IMR-90 (cell line): ENCODE data around the gene SYCP3.

Experiments used
- BHLHE40 ChIP-seq: fragments of 150-350 bp; IDR thresholded peaks from 2 replicates; pipeline ENCODE4 v1.6.1; 2016; ENCODE audit warnings: mild to moderate bottlenecking, low read depth, low read length
- CEBPB ChIP-seq: IDR thresholded peaks from 2 replicates; pipeline ENCODE4 v1.6.1; 2012; ENCODE audit warnings: low read depth, low read length, improper control_type of control experiment
- ELK1 ChIP-seq: fragments of 150-350 bp; IDR thresholded peaks from 2 replicates; pipeline ENCODE4 v1.6.1; 2016; ENCODE audit warnings: low read depth, mild to moderate bottlenecking, low read length, moderate library complexity, borderline replicate concordance
- FOS ChIP-seq: fragments of 150-350 bp; IDR thresholded peaks from 2 replicates; pipeline ENCODE4 v1.6.1; 2016; ENCODE audit warnings: low read depth, low read length
- MAFK ChIP-seq: IDR thresholded peaks from 2 replicates; pipeline ENCODE4 v1.6.1; 2012; ENCODE audit warnings: low read depth, low read length, improper control_type of control experiment
- MAZ ChIP-seq: IDR thresholded peaks from 2 replicates; pipeline ENCODE4 v1.6.1; 2012; ENCODE audit warnings: low read depth, mild to moderate bottlenecking, low read length, improper control_type of control experiment, moderate library complexity, borderline replicate concordance
- MXI1 ChIP-seq: IDR thresholded peaks from 2 replicates; pipeline ENCODE4 v1.6.1; 2012; ENCODE audit warnings: low read depth, mild to moderate bottlenecking, low read length, moderate library complexity, borderline replicate concordance
- NFE2L2 ChIP-seq: fragments of 150-350 bp; IDR thresholded peaks from 2 replicates; pipeline ENCODE4 v1.6.1; 2016; ENCODE audit warnings: low read depth, mild to moderate bottlenecking, low read length
- POLR2A ChIP-seq: IDR thresholded peaks from 2 replicates; pipeline ENCODE4 v1.6.1; 2012; ENCODE audit warnings: mild to moderate bottlenecking, low read depth, low read length
- RAD21 ChIP-seq: IDR thresholded peaks from 2 replicates; pipeline ENCODE4 v1.6.1; 2012; ENCODE audit warnings: low read length, improper control_type of control experiment
- RCOR1 ChIP-seq: IDR thresholded peaks from 2 replicates; pipeline ENCODE4 v1.6.1; 2012; ENCODE audit warnings: mild to moderate bottlenecking, low read length, improper control_type of control experiment; ENCODE audit not compliant: insufficient replicate concordance
- SMC3 ChIP-seq: fragments of 150-350 bp; IDR thresholded peaks from 2 replicates; pipeline ENCODE4 v1.6.1; 2016; ENCODE audit warnings: low read depth, mild to moderate bottlenecking, antibody characterized with exemption, low read length, moderate library complexity
- TF ChIP-seq, protein P1 (sequence below): fragments of 150-350 bp; IDR thresholded peaks from 2 replicates; pipeline ENCODE4 v1.6.1; 2017; ENCODE audit warnings: mild to moderate bottlenecking, antibody characterized with exemption, low read length, low read depth
- TF ChIP-seq, protein P2 (sequence below): conservative IDR thresholded peaks from 2 replicates; pipeline ENCODE4 v1.5.1; 2012; ENCODE audit warnings: mild to moderate bottlenecking, low read depth, low read length, improper control_type of control experiment

- no peak for TF ChIP-seq MAFK
- TF ChIP-seq, protein P1, sequence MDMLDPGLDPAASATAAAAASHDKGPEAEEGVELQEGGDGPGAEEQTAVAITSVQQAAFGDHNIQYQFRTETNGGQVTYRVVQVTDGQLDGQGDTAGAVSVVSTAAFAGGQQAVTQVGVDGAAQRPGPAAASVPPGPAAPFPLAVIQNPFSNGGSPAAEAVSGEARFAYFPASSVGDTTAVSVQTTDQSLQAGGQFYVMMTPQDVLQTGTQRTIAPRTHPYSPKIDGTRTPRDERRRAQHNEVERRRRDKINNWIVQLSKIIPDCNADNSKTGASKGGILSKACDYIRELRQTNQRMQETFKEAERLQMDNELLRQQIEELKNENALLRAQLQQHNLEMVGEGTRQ, result no peak
- TF ChIP-seq, protein P2, sequence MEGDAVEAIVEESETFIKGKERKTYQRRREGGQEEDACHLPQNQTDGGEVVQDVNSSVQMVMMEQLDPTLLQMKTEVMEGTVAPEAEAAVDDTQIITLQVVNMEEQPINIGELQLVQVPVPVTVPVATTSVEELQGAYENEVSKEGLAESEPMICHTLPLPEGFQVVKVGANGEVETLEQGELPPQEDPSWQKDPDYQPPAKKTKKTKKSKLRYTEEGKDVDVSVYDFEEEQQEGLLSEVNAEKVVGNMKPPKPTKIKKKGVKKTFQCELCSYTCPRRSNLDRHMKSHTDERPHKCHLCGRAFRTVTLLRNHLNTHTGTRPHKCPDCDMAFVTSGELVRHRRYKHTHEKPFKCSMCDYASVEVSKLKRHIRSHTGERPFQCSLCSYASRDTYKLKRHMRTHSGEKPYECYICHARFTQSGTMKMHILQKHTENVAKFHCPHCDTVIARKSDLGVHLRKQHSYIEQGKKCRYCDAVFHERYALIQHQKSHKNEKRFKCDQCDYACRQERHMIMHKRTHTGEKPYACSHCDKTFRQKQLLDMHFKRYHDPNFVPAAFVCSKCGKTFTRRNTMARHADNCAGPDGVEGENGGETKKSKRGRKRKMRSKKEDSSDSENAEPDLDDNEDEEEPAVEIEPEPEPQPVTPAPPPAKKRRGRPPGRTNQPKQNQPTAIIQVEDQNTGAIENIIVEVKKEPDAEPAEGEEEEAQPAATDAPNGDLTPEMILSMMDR, result no peak
- TF ChIP-seq RCOR1, result no peak
- no peak for TF ChIP-seq POLR2A
- no peak for TF ChIP-seq CEBPB
- TF ChIP-seq RAD21, result no peak
- no peak for TF ChIP-seq MXI1
- TF ChIP-seq MAZ, result no peak
- TF ChIP-seq FOS, result no peak
- TF ChIP-seq BHLHE40, result no peak
- TF ChIP-seq ELK1, result no peak
- no peak for TF ChIP-seq NFE2L2
- no peak for TF ChIP-seq SMC3
Measured at GRCh38 chr12:101781834-101782233, 42.6 kb upstream of the SYCP3 start.
